OCI-LY7 (cell line): ENCODE measurements around the gene DENND4B.

Experiments
- CTCF ChIP-seq: fragments of 200-600 bp; sonication (generic); conservative IDR thresholded peaks from 2 replicates; pipeline ENCODE4 v1.5.1; 2014; ENCODE audit warnings: mild to moderate bottlenecking, antibody characterized with exemption, low read length, moderate library complexity, mixed read lengths
- EZH2phosphoT487 ChIP-seq: fragments of 200-600 bp; sonication (generic); IDR thresholded peaks from 2 replicates; pipeline ENCODE4 v1.6.1; 2018; ENCODE audit warnings: low read depth, borderline replicate concordance, mild to moderate bottlenecking, mixed run types, antibody characterized with exemption, low read length, moderate library complexity, mixed read lengths

GRCh38 chr1:153886127-153886526 lies 60.4 kb downstream of the DENND4B start:
- TF ChIP-seq CTCF (no peak), EZH2phosphoT487 (no peak)
